Thymus (tissue), 11 donors: ENCODE results near the gene PGAP6. TPM values are rescaled to one million over a fixed set of nuclear protein-coding genes. Genes with fewer than 3 reads are reported as not detected.
A peak's percentile ranks its signal among the peaks of the same experiment; 100 is the strongest.

Experiments
- DNase-seq, 9 donors: peaks; one replicate each; pipeline ENCODE4 v3.0.0-alpha.2; 2013; ENCODE audit warnings: low spot score in 9 of 9, low read depth in 6 of 9, missing footprints in 1 of 9
- H3K27ac ChIP-seq, 2 donors: one replicate each; pipeline ENCODE4 v1.5.1; 2013; ENCODE audit warnings: control low read depth in 1 of 2, low read depth in 1 of 2, low read length in 1 of 2, mild to moderate bottlenecking in 1 of 2, moderate library complexity in 1 of 2
- H3K27me3 ChIP-seq, 2 donors: one replicate each; pipeline ENCODE4 v1.5.1; 2013; ENCODE audit warnings: low read length in 1 of 2; ENCODE audit not compliant: control insufficient read depth in 2 of 2, insufficient read depth in 1 of 2
- H3K36me3 ChIP-seq, 2 donors: one replicate each; pipeline ENCODE4 v1.5.1; 2013; ENCODE audit warnings: low read length in 1 of 2, mild to moderate bottlenecking in 1 of 2, moderate library complexity in 1 of 2; ENCODE audit not compliant: control insufficient read depth in 2 of 2, insufficient read depth in 2 of 2
- H3K4me1 ChIP-seq, 2 donors: one replicate each; pipeline ENCODE4 v1.5.1; 2013; ENCODE audit warnings: low read length in 2 of 2; ENCODE audit not compliant: control insufficient read depth in 2 of 2, insufficient read depth in 2 of 2
- H3K4me3 ChIP-seq, 2 donors: one replicate each; pipeline ENCODE4 v1.5.1; 2013; ENCODE audit warnings: low read length in 2 of 2, control low read depth in 1 of 2, mild to moderate bottlenecking in 1 of 2
- H3K9me3 ChIP-seq, 2 donors: one replicate each; pipeline ENCODE4 v1.5.1; 2013; ENCODE audit warnings: low read length in 1 of 2, mild to moderate bottlenecking in 1 of 2; ENCODE audit not compliant: control insufficient read depth in 2 of 2, insufficient read depth in 1 of 2
- WGBS: extraction: QIAGEN DNeasy Blood & Tissue Kit; methylation state at CpG from one replicate; pipeline ENCODE4 v1.1.7; 2013; 5-methylcytosine and 5-hydroxymethylcytosine counted together
- polyA plus RNA-seq: library from polyadenylated mRNA; stranded (reverse); fragments of 200-250 nt; gene quantifications from one replicate; pipeline ENCODE4 v1.2.3, GENCODE V29; 2013
- total RNA-seq: library from RNA; stranded (reverse); fragments of 120-200 nt; gene quantifications from one replicate; pipeline ENCODE4 v1.2.4, GENCODE V29; 2013
- donor health status: healthy.

Gene PGAP6
- total and polyA plus RNA-seq, 2 donors, result 22.1 to 47.4 TPM

GRCh38 chr16:405548-406506, 24.0 kb upstream of the PGAP6 start:
- H3K27ac ChIP-seq, result no peak overlapping the region
- H3K36me3 ChIP-seq, result no peaks in the 10 kb centered on the region
- H3K4me3 ChIP-seq, result no peak overlapping the region
- no peaks in the 10 kb centered on the region for H3K27me3 ChIP-seq
- H3K4me1 ChIP-seq, result peaks cover 0 to 6% of the 10 kb centered on the region in 2 donors
- WGBS, result 96% methylated on average over 27 of the region's 27 CpGs
- no peak for DNase-seq
- no peaks in the 10 kb centered on the region for H3K9me3 ChIP-seq

- 96% methylated on average over 12 of the region's 12 CpGs for WGBS
- H3K36me3 ChIP-seq, result no peaks in the 10 kb centered on the region
- no peak overlapping the region for H3K4me3 ChIP-seq
- no peaks in the 10 kb centered on the region for H3K27me3 ChIP-seq
- no peaks in the 10 kb centered on the region for H3K9me3 ChIP-seq
- H3K27ac ChIP-seq, result no peak overlapping the region
- DNase-seq, result no peak
- H3K4me1 ChIP-seq, result peaks cover 4 to 14% of the 10 kb centered on the region in 2 donors
These were observed 23.3 kb upstream of the PGAP6 start for GRCh38 chr16:404971-405486.

- H3K4me3 ChIP-seq, result peak within 1 kb of the TSS; percentile 85 to 93
- peak within 1 kb of the TSS; percentile 83 to 94 for H3K27ac ChIP-seq
- peaks cover 0 to 5% of the 10 kb centered on the region in 2 donors for H3K27me3 ChIP-seq
- no peaks in the 10 kb centered on the region for H3K9me3 ChIP-seq
- under 1% methylated on average over 91 of the region's 91 CpGs for WGBS
- DNase-seq, result peak; percentile 45 to 95 (median 89)
- H3K36me3 ChIP-seq, result peaks cover 0 to 4% of the 10 kb centered on the region in 2 donors
- H3K4me1 ChIP-seq, result peaks cover 4 to 22% of the 10 kb centered on the region in 2 donors
These were observed 19.9 kb upstream of the PGAP6 start, which contains the start of gene DECR2 for GRCh38 chr16:401468-402348. Gene DECR2 (plus strand): TSS chr16:401885. CDS start chr16:401964, 79 bp downstream.

GRCh38 chr16:400061-400591, 18.3 kb upstream of the PGAP6 start:
- H3K9me3 ChIP-seq, result no peaks in the 10 kb centered on the region
- peaks cover 4 to 27% of the 10 kb centered on the region in 2 donors for H3K4me1 ChIP-seq
- 83% methylated on average over 10 of the region's 10 CpGs for WGBS
- no peak overlapping the region for H3K4me3 ChIP-seq
- DNase-seq, result no peak
- H3K27ac ChIP-seq, result peak overlapping the region; percentile 20 to 69
- H3K27me3 ChIP-seq, result peaks cover 0 to 15% of the 10 kb centered on the region in 2 donors
- H3K36me3 ChIP-seq, result peaks cover 0 to 4% of the 10 kb centered on the region in 2 donors

GRCh38 chr16:399340-400019, 17.7 kb upstream of the PGAP6 start:
- whole genome bisulfite sequencing, result 92% methylated on average over 22 of the region's 22 CpGs
- H3K36me3 ChIP-seq, result peaks cover 0 to 4% of the 10 kb centered on the region in 2 donors
- no peak overlapping the region for H3K4me3 ChIP-seq
- DNase-seq, result no peak
- no peaks in the 10 kb centered on the region for H3K9me3 ChIP-seq
- H3K4me1 ChIP-seq, result peaks cover 4 to 27% of the 10 kb centered on the region in 2 donors
- peaks cover 0 to 15% of the 10 kb centered on the region in 2 donors for H3K27me3 ChIP-seq
- no peak overlapping the region for H3K27ac ChIP-seq

- Histone ChIP-seq H3K36me3 (peaks cover 0 to 4% of the 10 kb centered on the region in 2 donors), H3K27me3 (peaks cover 0 to 15% of the 10 kb centered on the region in 2 donors), H3K9me3 (no peaks in the 10 kb centered on the region), H3K4me1 (peaks cover 4 to 27% of the 10 kb centered on the region in 2 donors), H3K4me3 (no peak overlapping the region), H3K27ac (no peak overlapping the region)
- no peak for DNase-seq
- WGBS, result 96% methylated on average over 24 of the region's 24 CpGs
These were observed 17.0 kb upstream of the PGAP6 start for GRCh38 chr16:398561-399339.

- no peaks in the 10 kb centered on the region for H3K9me3 ChIP-seq
- peak overlapping the region; percentile 26 to 43 for H3K27ac ChIP-seq
- H3K36me3 ChIP-seq, result peaks cover 0 to 4% of the 10 kb centered on the region in 2 donors
- no peak for DNase-seq
- H3K4me1 ChIP-seq, result peaks cover 4 to 27% of the 10 kb centered on the region in 2 donors
- no peak overlapping the region for H3K4me3 ChIP-seq
- 71% methylated on average over 29 of the region's 29 CpGs for WGBS
- peaks cover 0 to 15% of the 10 kb centered on the region in 2 donors for H3K27me3 ChIP-seq
These were observed 16.1 kb upstream of the PGAP6 start for GRCh38 chr16:397736-398332.
